GM23248 (cell line): ENCODE measurements around the gene ZBTB17. TPM values are rescaled to one million over a fixed set of nuclear protein-coding genes. Genes with fewer than 3 reads are reported as not detected.

Source experiments
- DNase-seq: peaks from one replicate; pipeline ENCODE4 v3.0.0-alpha.2; 2015
- H2AFZ ChIP-seq: fragments of 200-600 bp; sonication (generic); 2 replicates; pipeline ENCODE4 v1.6.1; 2016; ENCODE audit warnings: antibody characterized with exemption
- H3F3A ChIP-seq: fragments of 200-600 bp; sonication (generic); 2 replicates; pipeline ENCODE4 v1.6.1; 2016; ENCODE audit warnings: mild to moderate bottlenecking, antibody characterized with exemption, mixed run types; ENCODE audit not compliant: insufficient read depth
- H3K27ac ChIP-seq: fragments of 200-600 bp; sonication (generic); 2 replicates; pipeline ENCODE4 v1.5.1; 2016; ENCODE audit warnings: mild to moderate bottlenecking
- H3K27me3 ChIP-seq: fragments of 200-600 bp; sonication (generic); replicated peaks from 2 replicates; pipeline ENCODE4 v1.6.1; 2016; ENCODE audit warnings: mild to moderate bottlenecking; ENCODE audit not compliant: insufficient read depth
- H3K36me3 ChIP-seq: fragments of 200-600 bp; sonication (generic); 2 replicates; pipeline ENCODE4 v1.6.1; 2016; ENCODE audit warnings: low read depth, mild to moderate bottlenecking
- H3K4me1 ChIP-seq: fragments of 200-600 bp; sonication (generic); 2 replicates; pipeline ENCODE4 v1.6.1; 2016; ENCODE audit warnings: mild to moderate bottlenecking; ENCODE audit not compliant: insufficient read depth
- H3K4me2 ChIP-seq: fragments of 200-600 bp; sonication (generic); one replicate; pipeline ENCODE4 v1.6.1; 2016; ENCODE audit warnings: mild to moderate bottlenecking; ENCODE audit not compliant: unreplicated experiment
- H3K4me3 ChIP-seq: fragments of 200-600 bp; sonication (generic); 2 replicates; pipeline ENCODE4 v1.5.1; 2016; ENCODE audit warnings: mild to moderate bottlenecking
- H3K79me2 ChIP-seq: fragments of 200-600 bp; sonication (generic); 2 replicates; pipeline ENCODE4 v1.6.1; 2016; ENCODE audit warnings: mild to moderate bottlenecking; ENCODE audit not compliant: insufficient read depth
- H3K9ac ChIP-seq: fragments of 200-600 bp; sonication (generic); 2 replicates; pipeline ENCODE4 v1.6.1; 2016; ENCODE audit warnings: mild to moderate bottlenecking
- H3K9me2 ChIP-seq: fragments of 200-600 bp; sonication (generic); 2 replicates; pipeline ENCODE4 v1.6.1; 2016; ENCODE audit warnings: mixed run types, mild to moderate bottlenecking, moderate library complexity; ENCODE audit not compliant: insufficient read depth
- H3K9me3 ChIP-seq: fragments of 200-600 bp; sonication (generic); one replicate; pipeline ENCODE4 v1.6.1; 2017; ENCODE audit warnings: low read depth
- H4K20me1 ChIP-seq: fragments of 200-600 bp; sonication (generic); 2 replicates; pipeline ENCODE4 v1.6.0; 2016; ENCODE audit not compliant: insufficient read depth
- EZH2 ChIP-seq: fragments of 200-600 bp; sonication (generic); IDR thresholded peaks from 2 replicates; pipeline ENCODE4 v1.6.1; 2018; ENCODE audit warnings: antibody characterized with exemption, mild to moderate bottlenecking; ENCODE audit not compliant: insufficient read depth, poor library complexity, severe bottlenecking
- EZH2phosphoT487 ChIP-seq: fragments of 200-600 bp; sonication (generic); IDR thresholded peaks from 2 replicates; pipeline ENCODE4 v1.6.1; 2018; ENCODE audit warnings: antibody characterized with exemption, moderate library complexity, mild to moderate bottlenecking, low read depth; ENCODE audit not compliant: insufficient read depth
- WGBS, 2 experiments: methylation state at CpG; one replicate each; pipeline ENCODE4 v1.1.6; 2015 to 2017; ENCODE audit warnings: low lambda C conversion rate in 2 of 2, low coverage in 1 of 2; ENCODE audit errors: missing lambda C conversion rate in 2 of 2; 5-methylcytosine and 5-hydroxymethylcytosine counted together
- in situ Hi-C: fragments of 300-500 bp; cut with MboI; formaldehyde crosslinking; loops from 2 replicates; pipeline ENCODE4 v1.15.0; 2020
- polyA plus RNA-seq: library from polyadenylated mRNA; unstranded; fragments of >200 nt; fragmentation: Nextera tagmentation; extraction: Ambion mirVana; gene quantifications from 2 replicates; pipeline ENCODE4 v1.2.1, GENCODE V29; 2016
- total RNA-seq: library from RNA; depleted of rRNA; stranded (reverse); fragments of >200 nt; shearing (Covaris generic); gene quantifications from 2 replicates; pipeline ENCODE4 v1.2.3, GENCODE V29; 2014

ZBTB17 gene
- total and polyA plus RNA-seq, 2 experiments from 2014 or later = 20.5 to 33.2 TPM

- Histone ChIP-seq H2AFZ (no peak overlapping the region), H3K9ac (no peak overlapping the region), H3K27ac (no peak overlapping the region), H3K27me3 (no peaks in the 10 kb centered on the region), H3K9me2 (no peaks in the 10 kb centered on the region), H3K4me2 (no peak overlapping the region), H4K20me1 (no peaks in the 10 kb centered on the region), H3K4me1 (no peaks in the 10 kb centered on the region), H3K36me3 (no peaks in the 10 kb centered on the region), H3F3A (no peaks in the 10 kb centered on the region), H3K79me2 (no peaks in the 10 kb centered on the region), H3K4me3 (no peak overlapping the region), H3K9me3 (no peaks in the 10 kb centered on the region)
- no peak for DNase-seq
- TF ChIP-seq EZH2phosphoT487 = no peak
- WGBS, 2 experiments = 87 to 93% methylated on average over 10 of the region's 10 CpGs
- in situ Hi-C loops = no loop called here
Measured at GRCh38 chr1:15994081-15994480, 18.2 kb upstream of the ZBTB17 start.

GRCh38 chr1:15993666-15994065 lies 17.8 kb upstream of the ZBTB17 start:
- Histone ChIP-seq H3K27ac (no peak overlapping the region), H3K79me2 (no peaks in the 10 kb centered on the region), H2AFZ (no peak overlapping the region), H3K27me3 (no peaks in the 10 kb centered on the region), H3K9me2 (no peaks in the 10 kb centered on the region), H3K9me3 (no peaks in the 10 kb centered on the region), H3K36me3 (no peaks in the 10 kb centered on the region), H3K4me3 (no peak overlapping the region), H3F3A (no peaks in the 10 kb centered on the region), H4K20me1 (no peaks in the 10 kb centered on the region), H3K9ac (no peak overlapping the region), H3K4me1 (no peaks in the 10 kb centered on the region), H3K4me2 (no peak overlapping the region)
- in situ Hi-C loops = no loop called here
- TF ChIP-seq EZH2phosphoT487 = no peak
- TF ChIP-seq EZH2 = no peak
- WGBS, 2 experiments = 79 to 91% methylated on average over 13 to 14 of the region's 15 CpGs
- no peak for DNase-seq

DNA sequence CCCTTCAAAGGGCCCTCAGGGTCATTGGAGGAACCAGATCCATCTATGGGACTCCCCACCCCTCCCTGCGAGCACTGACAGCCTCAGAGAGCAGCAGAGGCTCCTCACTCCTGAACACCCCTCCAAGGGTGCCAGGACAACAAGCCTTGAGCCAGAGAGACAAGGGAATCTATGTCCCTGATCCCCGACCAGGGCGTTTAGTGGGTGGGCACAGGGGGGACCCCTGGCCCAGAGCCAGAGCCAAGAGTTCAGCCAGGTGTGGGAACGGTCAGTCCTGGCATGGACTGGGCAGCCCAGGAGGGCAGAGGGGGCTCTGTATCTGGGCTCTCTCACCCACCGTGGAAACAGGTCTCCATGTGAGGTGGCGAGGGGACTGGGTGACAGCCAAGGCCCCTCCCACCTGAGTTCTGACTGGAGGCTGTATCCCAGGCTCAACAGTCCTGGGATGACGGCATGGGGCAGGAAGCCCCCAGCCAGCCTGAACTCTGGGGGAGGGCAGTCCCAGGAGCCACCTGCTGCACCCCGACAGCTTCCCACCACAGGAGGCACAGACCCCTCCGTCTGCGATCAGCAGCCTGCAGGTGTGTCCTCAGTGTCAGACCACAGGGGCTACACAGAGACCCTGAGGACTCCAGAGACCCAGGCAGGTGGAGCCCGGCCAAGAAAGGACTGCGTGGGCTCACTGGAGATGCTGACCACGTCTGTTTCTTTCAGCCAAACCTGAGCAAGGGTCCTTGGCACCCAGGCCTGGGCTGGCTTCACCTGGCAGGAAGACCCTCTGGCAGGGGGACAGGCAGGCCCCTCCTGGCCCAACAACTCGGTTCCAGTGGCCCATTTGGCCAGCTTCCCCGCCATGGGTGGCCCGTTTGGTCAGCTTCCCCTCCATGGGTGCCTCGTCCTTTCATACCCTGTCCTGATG lies 16.9 kb upstream of the ZBTB17 start:
- TF ChIP-seq EZH2 (no peak), EZH2phosphoT487 (no peak)
- no peaks in the 10 kb centered on the region for H3K79me2 ChIP-seq
- H3F3A ChIP-seq = no peaks in the 10 kb centered on the region
- H3K9me2 ChIP-seq = no peaks in the 10 kb centered on the region
- H3K4me2 ChIP-seq = no peak overlapping the region
- H3K4me3 ChIP-seq = no peak overlapping the region
- no peaks in the 10 kb centered on the region for H4K20me1 ChIP-seq
- no peak overlapping the region for H3K27ac ChIP-seq
- WGBS, 2 experiments = 82 to 85% methylated on average over 17 of the region's 17 CpGs
- H3K27me3 ChIP-seq = no peaks in the 10 kb centered on the region
- in situ Hi-C loops = no loop called here
- DNase-seq = no peak
- no peak overlapping the region for H2AFZ ChIP-seq
- no peaks in the 10 kb centered on the region for H3K4me1 ChIP-seq
- H3K9ac ChIP-seq = no peak overlapping the region
- H3K36me3 ChIP-seq = no peaks in the 10 kb centered on the region
- H3K9me3 ChIP-seq = no peaks in the 10 kb centered on the region

- no peak overlapping the region for H3K27ac ChIP-seq
- no peak for DNase-seq
- no peaks in the 10 kb centered on the region for H3K9me2 ChIP-seq
- no peak overlapping the region for H2AFZ ChIP-seq
- H3K27me3 ChIP-seq = no peaks in the 10 kb centered on the region
- 90 to 91% methylated on average over 7 of the region's 7 CpGs for WGBS, 2 experiments
- H3K79me2 ChIP-seq = no peaks in the 10 kb centered on the region
- no peaks in the 10 kb centered on the region for H3K9me3 ChIP-seq
- H3K4me1 ChIP-seq = no peaks in the 10 kb centered on the region
- no peaks in the 10 kb centered on the region for H3K36me3 ChIP-seq
- in situ Hi-C loops = no loop called here
- no peaks in the 10 kb centered on the region for H4K20me1 ChIP-seq
- no peak overlapping the region for H3K4me2 ChIP-seq
- H3K4me3 ChIP-seq = no peak overlapping the region
- no peaks in the 10 kb centered on the region for H3F3A ChIP-seq
- no peak overlapping the region for H3K9ac ChIP-seq
- no peak for TF ChIP-seq EZH2phosphoT487
- TF ChIP-seq EZH2 = no peak
Measured at GRCh38 chr1:15992187-15992553, 16.3 kb upstream of the ZBTB17 start.
